Bronchial epithelial cell (primary cell): ENCODE measurements around the gene ACADVL. TPM values are rescaled to one million over a fixed set of nuclear protein-coding genes. Genes with fewer than 3 reads are reported as not detected.

Experiments used
- DNase-seq: peaks from one replicate; pipeline ENCODE4 v3.0.0-alpha.2; 2010; ENCODE audit warnings: low read depth
- FAIRE-seq: peaks from 2 replicates; lab custom pipeline; 2011; peaks lifted over from hg19 to GRCh38; lab: Jason Lieb, UNC
- H3K27me3 ChIP-seq: 2 replicates; pipeline ENCODE4 v1.5.1; 2011; ENCODE audit warnings: low read length; ENCODE audit not compliant: control insufficient read depth, insufficient read depth
- H3K36me3 ChIP-seq: 2 replicates; pipeline ENCODE4 v1.5.1; 2011; ENCODE audit warnings: low read length; ENCODE audit not compliant: control insufficient read depth, insufficient read depth
- H3K4me3 ChIP-seq: 2 replicates; pipeline ENCODE4 v1.5.1; 2011; ENCODE audit warnings: mild to moderate bottlenecking, low read depth, low read length, control low read depth
- CTCF ChIP-seq: IDR thresholded peaks from 2 replicates; pipeline ENCODE4 v1.5.1; 2011; ENCODE audit warnings: mild to moderate bottlenecking, moderate library complexity, low read length, control low read depth, inconsistent platforms; ENCODE audit not compliant: insufficient read depth, severe bottlenecking
- total RNA-seq: library from RNA; depleted of rRNA; stranded (reverse); fragments of >200 nt; gene quantifications from 2 replicates; pipeline ENCODE4 v1.2.1, GENCODE V29; 2014

ACADVL gene
- total RNA-seq, 1 donor from 2014 or later = 216 TPM

GRCh38 chr17:7176107-7176840, 43.5 kb upstream of the ACADVL start:
- Histone ChIP-seq H3K4me3 (no peak overlapping the region), H3K36me3 (no peaks in the 10 kb centered on the region), H3K27me3 (peaks cover 4% of the 10 kb centered on the region)
- DNase-seq = no peak
- no peak for TF ChIP-seq CTCF
- FAIRE-seq = peak; percentile 64

GRCh38 chr17:7176841-7177190, 42.9 kb upstream of the ACADVL start:
- Histone ChIP-seq H3K4me3 (no peak overlapping the region), H3K27me3 (peaks cover 4% of the 10 kb centered on the region), H3K36me3 (no peaks in the 10 kb centered on the region)
- FAIRE-seq (no peak), DNase-seq (no peak)
- no peak for TF ChIP-seq CTCF

DNA sequence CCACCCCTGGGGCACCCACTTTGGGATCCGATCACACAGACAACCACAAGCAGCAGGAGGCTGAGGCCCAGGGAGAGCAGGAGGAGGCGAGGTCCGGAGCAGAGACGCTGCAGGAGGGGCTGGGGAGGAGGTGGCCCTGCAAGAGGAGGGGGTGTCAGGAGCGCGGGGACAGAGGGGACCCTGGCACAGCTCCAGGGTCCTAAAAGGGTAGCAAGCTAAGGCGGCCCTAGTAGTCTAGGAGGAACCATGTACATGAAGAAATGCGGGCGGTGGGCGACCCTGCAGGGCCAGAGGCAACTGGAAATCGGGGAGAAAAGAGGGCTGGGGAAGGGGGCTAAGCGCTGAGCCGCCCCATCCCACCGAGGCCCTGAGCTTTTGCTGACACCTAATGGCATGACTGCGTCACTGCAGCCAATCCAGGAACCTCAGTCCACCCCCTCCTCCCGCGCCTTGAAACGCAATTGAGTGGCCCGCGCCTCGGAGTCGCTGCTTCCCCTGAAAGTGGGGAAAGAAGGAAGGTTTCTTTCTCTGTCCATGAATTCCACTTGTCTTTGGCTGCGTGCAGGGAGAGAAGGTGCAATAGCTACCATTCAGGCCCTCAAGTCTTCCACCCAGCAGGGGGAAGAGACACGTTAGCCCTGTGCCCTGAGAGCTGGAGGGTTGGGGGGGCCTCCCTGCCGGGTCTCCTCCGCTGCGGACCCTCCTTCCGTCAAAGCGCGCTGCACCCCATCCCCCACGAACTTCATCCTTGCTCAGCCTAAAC, 42.4 kb upstream of the ACADVL start:
- Histone ChIP-seq H3K36me3 (no peaks in the 10 kb centered on the region), H3K4me3 (peak overlapping the region; percentile 33), H3K27me3 (peaks cover 4% of the 10 kb centered on the region)
- no peak for FAIRE-seq
- peak; percentile 95 for TF ChIP-seq CTCF
- peak; percentile 41 for DNase-seq

GRCh38 chr17:7177954-7178477, 41.7 kb upstream of the ACADVL start:
- FAIRE-seq (no peak), DNase-seq (peak; percentile 29)
- peak overlapping the region; percentile 33 for H3K4me3 ChIP-seq
- no peak for TF ChIP-seq CTCF
- peaks cover 4% of the 10 kb centered on the region for H3K27me3 ChIP-seq
- H3K36me3 ChIP-seq = no peaks in the 10 kb centered on the region

DNA sequence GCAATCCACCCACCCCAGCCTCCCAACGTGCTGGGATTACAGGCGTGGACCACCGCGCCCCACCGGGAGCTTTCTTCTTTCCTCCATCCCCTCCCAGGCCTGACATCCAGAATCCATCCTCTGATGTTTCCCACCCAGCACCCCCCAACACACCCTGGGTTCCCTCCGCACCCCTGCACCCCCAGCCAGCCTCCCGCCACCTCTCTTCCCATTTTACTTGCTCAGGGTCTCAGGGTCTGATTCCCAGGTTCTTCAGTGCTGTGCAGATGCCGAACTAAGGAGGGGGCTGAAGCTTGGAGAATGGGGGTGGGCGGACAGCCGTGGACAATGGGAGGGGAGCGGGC, 40.8 kb upstream of the ACADVL start:
- no peak overlapping the region for H3K4me3 ChIP-seq
- FAIRE-seq (no peak), DNase-seq (no peak)
- TF ChIP-seq CTCF = no peak
- no peaks in the 10 kb centered on the region for H3K36me3 ChIP-seq
- peaks cover 4% of the 10 kb centered on the region for H3K27me3 ChIP-seq
